ENCODE results near the gene DMP1. TPM values are rescaled to one million over a fixed set of nuclear protein-coding genes. Genes with fewer than 3 reads are reported as not detected.
A peak's percentile ranks its signal among the peaks of the same experiment; 100 is the strongest.

DMP1 gene
- total RNA-seq, 1 donor from 2014 or later: not detected

- no peak for TF ChIP-seq CTCF (IDR thresholded peaks at IDR 0.05; ENCODE audit: insufficient read depth, low read length, severe bottlenecking)
- H3K27me3 ChIP-seq (ENCODE audit: control insufficient read depth, insufficient read depth, low read length): no peaks in the 10 kb centered on the region
- H3K36me3 ChIP-seq (ENCODE audit: control insufficient read depth, insufficient read depth, low read length): no peaks in the 10 kb centered on the region
- H3K4me3 ChIP-seq (ENCODE audit: low read depth, low read length): no peak overlapping the region
- FAIRE-seq (peak; percentile 32), DNase-seq (ENCODE audit: low read depth) (no peak)
Measured at GRCh38 chr4:87697272-87697671, 47.2 kb downstream of the DMP1 start.

GRCh38 chr4:87697945-87698344 is 47.9 kb downstream of the DMP1 start:
- Histone ChIP-seq H3K4me3 (ENCODE audit: low read depth, low read length) (no peak overlapping the region), H3K36me3 (ENCODE audit: control insufficient read depth, insufficient read depth, low read length) (no peaks in the 10 kb centered on the region), H3K27me3 (ENCODE audit: control insufficient read depth, insufficient read depth, low read length) (no peaks in the 10 kb centered on the region)
- FAIRE-seq (no peak), DNase-seq (ENCODE audit: low read depth) (no peak)
- TF ChIP-seq CTCF (IDR thresholded peaks at IDR 0.05; ENCODE audit: insufficient read depth, low read length, severe bottlenecking): no peak

- TF ChIP-seq CTCF (IDR thresholded peaks at IDR 0.05; ENCODE audit: insufficient read depth, low read length, severe bottlenecking): no peak
- Histone ChIP-seq H3K27me3 (ENCODE audit: control insufficient read depth, insufficient read depth, low read length) (no peaks in the 10 kb centered on the region), H3K36me3 (ENCODE audit: control insufficient read depth, insufficient read depth, low read length) (no peaks in the 10 kb centered on the region), H3K4me3 (ENCODE audit: low read depth, low read length) (no peak overlapping the region)
- no peak for FAIRE-seq
- no peak for DNase-seq (ENCODE audit: low read depth)
Measured at GRCh38 chr4:87698394-87698793, 48.3 kb downstream of the DMP1 start.

GRCh38 chr4:87704001-87704400 is 53.9 kb downstream of the DMP1 start:
- H3K36me3 ChIP-seq (ENCODE audit: control insufficient read depth, insufficient read depth, low read length): no peaks in the 10 kb centered on the region
- no peak overlapping the region for H3K4me3 ChIP-seq (ENCODE audit: low read depth, low read length)
- H3K27me3 ChIP-seq (ENCODE audit: control insufficient read depth, insufficient read depth, low read length): no peaks in the 10 kb centered on the region
- FAIRE-seq (no peak), DNase-seq (ENCODE audit: low read depth) (no peak)
- no peak for TF ChIP-seq CTCF (IDR thresholded peaks at IDR 0.05; ENCODE audit: insufficient read depth, low read length, severe bottlenecking)

GRCh38 chr4:87707279-87707918 is 57.3 kb downstream of the DMP1 start:
- no peak for DNase-seq (ENCODE audit: low read depth)
- no peak overlapping the region for H3K4me3 ChIP-seq (ENCODE audit: low read depth, low read length)
- H3K27me3 ChIP-seq (ENCODE audit: control insufficient read depth, insufficient read depth, low read length): no peaks in the 10 kb centered on the region
- no peak for TF ChIP-seq CTCF (IDR thresholded peaks at IDR 0.05; ENCODE audit: insufficient read depth, low read length, severe bottlenecking)
- no peaks in the 10 kb centered on the region for H3K36me3 ChIP-seq (ENCODE audit: control insufficient read depth, insufficient read depth, low read length)
- FAIRE-seq: no peak

Other genes with a start within 250 kb of the DMP1 start
- 19.0 and 19.1 TPM in 2 replicates for gene NUDT9, start 227.7 kb upstream of the DMP1 start, total RNA-seq
- gene SPARCL1, start 120.9 kb upstream of the DMP1 start, total RNA-seq: not detected in 2 replicates
- gene DSPP, start 41.8 kb upstream of the DMP1 start, total RNA-seq: not detected in 2 replicates
- not detected in 2 replicates for gene IBSP, start 149.3 kb downstream of the DMP1 start, total RNA-seq
- gene MEPE, start 182.7 kb downstream of the DMP1 start, total RNA-seq: not detected in 2 replicates